ENCODE results near the gene DNAI1. TPM values are rescaled to one million over a fixed set of nuclear protein-coding genes. Genes with fewer than 3 reads are reported as not detected.

Gene DNAI1
- total and polyA plus RNA-seq, 8 donors = 0.29 to 11.6 (median 4.8) TPM

GRCh38 chr9:34485822-34486221, 27.2 kb downstream of the DNAI1 start:
- no peaks in the 10 kb centered on the region for H3K4me1 ChIP-seq
- no peak overlapping the region for H3K4me3 ChIP-seq
- no peak overlapping the region for H3K27ac ChIP-seq
- DNase-seq = no peak
- H3K9me3 ChIP-seq = no peaks in the 10 kb centered on the region
- ATAC-seq = no peak
- TF ChIP-seq CTCF (IDR thresholded peaks at IDR 0.05) = no peak
- no peaks in the 10 kb centered on the region for H3K36me3 ChIP-seq
- intact Hi-C loops (cut with DNase I) = no loop called here
- peaks cover 0 to 15% of the 10 kb centered on the region in 2 donors for H3K27me3 ChIP-seq

GRCh38 chr9:34486572-34486971, 28.0 kb downstream of the DNAI1 start:
- H3K36me3 ChIP-seq = no peaks in the 10 kb centered on the region
- no peaks in the 10 kb centered on the region for H3K9me3 ChIP-seq
- DNase-seq (no peak), ATAC-seq (no peak)
- intact Hi-C loops (cut with DNase I) = no loop called here
- H3K27ac ChIP-seq = no peak overlapping the region
- peaks cover 0 to 15% of the 10 kb centered on the region in 2 donors for H3K27me3 ChIP-seq
- H3K4me1 ChIP-seq = no peaks in the 10 kb centered on the region
- TF ChIP-seq CTCF (IDR thresholded peaks at IDR 0.05) = no peak
- no peak overlapping the region for H3K4me3 ChIP-seq

- intact Hi-C loops (cut with DNase I) = loop anchor here in 1 of 2 donors (10.0 kb wide), 1 partner anchor 86 kb away; no protein-coding TSS in a partner anchor
These were observed 31.8 kb downstream of the DNAI1 start for GRCh38 chr9:34490360-34490759.

GRCh38 chr9:34490760-34491159, 32.2 kb downstream of the DNAI1 start:
- DNase-seq = no peak
- Histone ChIP-seq H3K36me3 (no peaks in the 10 kb centered on the region), H3K4me3 (no peak overlapping the region), H3K4me1 (no peaks in the 10 kb centered on the region), H3K27ac (no peak overlapping the region), H3K9me3 (no peaks in the 10 kb centered on the region), H3K27me3 (peaks cover 0 to 15% of the 10 kb centered on the region in 2 donors)
- no peak for ATAC-seq
- no peak for TF ChIP-seq CTCF (IDR thresholded peaks at IDR 0.05)
- intact Hi-C loops (cut with DNase I) = loop anchor here in 1 of 2 donors (10.0 kb wide), 1 partner anchor 86 kb away; no protein-coding TSS in a partner anchor

More at GRCh38 chr9:34490360-34490759, 31.8 kb downstream of the DNAI1 start:
- H3K4me3 ChIP-seq = no peak overlapping the region
- H3K4me1 ChIP-seq = no peaks in the 10 kb centered on the region
- no peak overlapping the region for H3K27ac ChIP-seq
- DNase-seq (no peak), ATAC-seq (no peak)
- no peak for TF ChIP-seq CTCF (IDR thresholded peaks at IDR 0.05)
- no peaks in the 10 kb centered on the region for H3K9me3 ChIP-seq
- no peaks in the 10 kb centered on the region for H3K36me3 ChIP-seq
- peaks cover 0 to 15% of the 10 kb centered on the region in 2 donors for H3K27me3 ChIP-seq

GRCh38 chr9:34491596-34491995, 33.0 kb downstream of the DNAI1 start:
- no peak for DNase-seq
- TF ChIP-seq CTCF (IDR thresholded peaks at IDR 0.05) = no peak
- Histone ChIP-seq H3K27ac (no peak overlapping the region), H3K4me1 (no peaks in the 10 kb centered on the region), H3K27me3 (peaks cover 0 to 15% of the 10 kb centered on the region in 2 donors), H3K4me3 (no peak overlapping the region), H3K9me3 (no peaks in the 10 kb centered on the region), H3K36me3 (no peaks in the 10 kb centered on the region)
- intact Hi-C loops (cut with DNase I) = loop anchor here in 1 of 2 donors (10.0 kb wide), 1 partner anchor 87 kb away; no protein-coding TSS in a partner anchor
- ATAC-seq = no peak
